GM18517 (cell line): ENCODE results near the gene RBFOX2.
"Not testable (repeated sequence)": the region's sequence is repeated elsewhere in the genome, so short reads cannot be mapped to it uniquely, and the experiment has no call there.

Experiments used
- ATAC-seq: cut with Tn5 transposase; IDR thresholded peaks from one replicate; pipeline ENCODE4 v1.9.1; 2021; ENCODE audit warnings: mild to moderate bottlenecking, moderate library complexity; ENCODE audit not compliant: unreplicated experiment

Gene RBFOX2

GRCh38 chr22:35746946-35747703 is 281.5 kb downstream of the RBFOX2 start:
- no peak for ATAC-seq

DNA sequence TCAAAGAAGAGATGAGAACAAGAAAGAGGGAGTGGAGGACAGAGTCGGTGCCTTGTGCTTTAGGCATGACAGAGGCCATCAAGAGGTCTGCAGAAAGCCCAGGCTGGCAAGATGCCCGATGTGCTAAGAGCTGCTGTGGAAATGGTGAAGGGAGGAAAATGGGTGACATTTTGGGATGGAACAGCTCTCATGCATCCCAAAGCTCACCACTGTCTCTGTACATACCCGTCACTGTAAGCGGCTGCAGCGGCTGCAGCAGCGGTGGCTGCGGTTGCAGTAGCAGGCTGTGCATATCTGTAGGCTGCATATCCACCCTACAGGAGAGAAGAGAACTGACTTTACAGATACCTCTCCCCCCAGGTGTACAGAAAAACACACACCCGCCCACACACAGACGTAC is 282.4 kb downstream of the RBFOX2 start:
- ATAC-seq, result no peak

GRCh38 chr22:35743326-35743860 is 285.2 kb downstream of the RBFOX2 start:
- no peak for ATAC-seq

DNA sequence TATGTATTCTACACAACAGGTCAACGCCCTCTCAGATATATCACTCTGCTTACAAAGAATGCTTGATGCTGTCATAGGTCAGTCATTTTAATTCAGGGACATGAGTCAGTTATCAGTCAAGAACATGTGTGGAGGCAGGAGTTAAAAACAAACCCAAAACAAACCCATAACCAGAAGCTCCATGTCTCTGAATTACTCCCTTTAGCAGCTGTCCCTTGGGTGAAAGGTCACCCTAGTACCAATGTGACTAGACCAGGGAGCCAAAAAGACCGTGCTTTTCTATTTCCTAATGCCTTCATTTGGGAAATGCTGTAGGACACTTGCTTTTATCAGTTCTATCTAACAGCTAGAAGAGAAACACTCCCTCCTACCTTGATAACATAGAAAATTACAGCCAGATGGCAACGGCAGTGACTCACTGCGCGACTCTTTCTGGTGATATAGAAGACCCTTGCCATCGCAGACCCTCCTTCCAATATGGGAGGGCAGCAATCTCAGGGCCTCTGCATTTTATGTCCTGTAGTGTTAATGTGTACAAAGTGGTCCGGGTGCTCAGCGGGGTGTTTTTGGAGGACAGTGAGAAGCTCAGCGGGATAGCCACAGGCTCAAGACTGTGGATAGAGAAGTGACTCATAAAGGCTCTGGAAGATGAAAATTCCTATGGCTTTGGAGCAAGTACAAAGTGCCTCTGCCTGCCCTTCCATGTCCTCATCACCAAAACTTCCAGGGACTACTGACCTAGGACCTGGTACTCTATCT is 286.1 kb downstream of the RBFOX2 start:
- ATAC-seq, result no peak

- ATAC-seq, result no peak
Observed at GRCh38 chr22:35740616-35741015, 288.0 kb downstream of the RBFOX2 start.

- ATAC-seq, result no peak
Observed at GRCh38 chr22:35739931-35740380, 288.7 kb downstream of the RBFOX2 start.

DNA sequence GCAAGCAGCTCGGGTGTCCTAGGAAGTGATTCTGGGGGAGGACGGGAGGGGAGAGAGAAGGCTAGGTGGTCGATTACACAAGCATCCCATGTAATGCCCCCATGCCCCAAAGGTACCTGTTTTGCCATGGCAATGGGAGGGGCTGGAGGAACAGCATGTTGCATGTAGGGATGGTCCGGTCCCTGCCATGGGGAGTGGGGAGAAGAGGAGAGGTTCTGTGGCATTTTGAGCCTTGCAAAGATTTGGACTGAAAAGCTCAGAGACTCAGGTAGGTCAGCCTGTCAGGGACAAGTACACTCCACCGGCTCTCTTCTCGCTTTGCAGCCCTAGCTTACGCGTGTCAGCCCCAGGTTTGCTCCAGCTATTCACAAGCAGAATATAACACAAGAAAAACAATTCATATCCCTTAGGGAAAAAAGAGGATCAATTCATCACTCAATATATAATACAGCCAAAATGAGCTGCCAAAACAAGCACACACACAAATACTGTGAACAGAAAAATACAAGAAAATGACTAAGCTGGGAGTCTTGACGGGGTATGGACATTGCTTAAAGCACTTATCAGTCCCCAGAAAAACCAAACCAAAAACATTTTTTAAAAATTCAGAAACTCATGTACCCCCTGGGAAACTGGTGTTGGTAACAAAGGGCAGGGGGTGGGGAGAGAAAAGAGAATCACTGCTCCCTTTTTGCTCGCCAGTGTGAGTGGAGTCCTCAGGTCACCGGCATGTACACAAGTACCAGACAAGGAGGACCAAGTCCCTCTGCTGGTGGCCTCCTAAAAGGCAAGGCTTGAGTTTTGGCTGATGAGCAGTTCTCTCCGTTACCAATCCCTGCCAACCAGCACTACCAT is 289.3 kb downstream of the RBFOX2 start:
- no peak for ATAC-seq

DNA sequence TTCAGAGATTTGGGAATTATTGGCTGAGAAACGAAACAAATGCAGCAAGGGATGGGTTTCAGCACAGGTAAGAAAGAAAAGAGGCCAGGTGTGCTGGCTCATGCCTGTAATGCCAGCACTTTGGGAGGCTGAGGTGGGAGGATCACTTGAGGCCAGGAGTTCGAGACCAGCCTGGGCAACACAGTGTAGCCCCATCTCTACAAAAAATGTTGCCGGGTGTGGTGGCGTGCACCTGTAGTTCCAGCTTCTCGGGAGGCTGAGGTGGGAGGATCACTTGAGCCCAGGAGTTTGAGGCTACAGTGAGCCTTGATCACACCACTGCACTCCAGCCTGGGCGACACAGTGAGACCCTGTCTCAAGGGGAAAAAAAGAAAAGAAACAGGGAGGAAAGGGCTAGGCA is 290.7 kb downstream of the RBFOX2 start:
- ATAC-seq, result not testable (repeated sequence)

DNA sequence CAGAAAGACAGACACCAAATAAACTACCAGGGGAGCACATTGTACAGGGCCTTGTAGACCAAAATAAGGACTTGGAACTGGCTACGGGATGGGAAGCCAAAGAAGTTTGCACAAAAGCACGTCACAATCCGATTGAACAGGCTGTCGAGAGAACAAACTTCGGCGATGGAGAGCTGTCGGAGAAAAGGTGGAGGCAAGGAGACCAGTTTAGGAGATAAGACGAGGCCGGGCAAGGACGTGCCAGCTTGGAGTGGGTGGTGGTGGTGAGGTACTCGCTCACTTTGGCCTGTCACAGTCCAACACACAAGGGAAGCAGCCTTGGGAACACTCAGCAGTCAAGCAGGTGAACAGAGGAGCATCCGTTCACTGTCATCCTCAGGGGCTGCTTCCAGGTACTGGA is 291.9 kb downstream of the RBFOX2 start:
- ATAC-seq, result no peak

- no peak for ATAC-seq
Observed at GRCh38 chr22:35736166-35736565, 292.5 kb downstream of the RBFOX2 start.

DNA sequence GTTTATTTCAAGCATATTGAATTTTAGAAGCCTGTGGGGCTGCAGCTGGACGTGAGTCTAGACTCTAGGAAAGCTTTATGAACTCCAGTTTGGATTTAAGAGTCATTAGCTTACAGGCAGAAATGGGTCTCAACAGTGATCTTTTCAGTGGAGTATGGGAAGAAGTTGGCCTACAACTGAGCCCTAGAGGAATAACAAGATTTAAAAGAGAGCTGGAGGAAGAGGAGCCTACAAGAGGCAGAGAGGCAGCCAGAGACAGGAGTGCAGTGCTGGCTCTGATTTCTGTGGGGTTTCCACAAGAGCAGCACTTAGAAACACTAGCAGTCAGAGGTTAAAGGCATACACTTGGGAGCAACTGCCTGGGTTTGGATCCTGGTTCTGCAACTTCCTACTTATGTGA is 293.1 kb downstream of the RBFOX2 start:
- no peak for ATAC-seq

DNA sequence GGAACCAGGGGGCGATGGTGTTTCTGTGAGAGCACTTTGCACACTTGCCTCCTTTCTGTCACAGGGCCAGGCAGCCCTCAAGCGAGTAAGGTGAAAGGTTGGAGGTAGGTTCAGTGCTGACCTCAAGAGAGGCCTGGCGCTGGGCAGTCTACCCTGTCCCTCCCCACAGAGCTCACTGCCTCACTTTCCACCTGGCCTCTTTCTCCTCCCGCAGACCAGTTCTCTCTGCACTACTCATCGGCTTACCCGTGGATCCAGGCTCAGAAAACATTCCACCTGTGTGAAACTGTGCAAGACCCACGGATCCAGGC is 294.2 kb downstream of the RBFOX2 start:
- no peak for ATAC-seq

DNA sequence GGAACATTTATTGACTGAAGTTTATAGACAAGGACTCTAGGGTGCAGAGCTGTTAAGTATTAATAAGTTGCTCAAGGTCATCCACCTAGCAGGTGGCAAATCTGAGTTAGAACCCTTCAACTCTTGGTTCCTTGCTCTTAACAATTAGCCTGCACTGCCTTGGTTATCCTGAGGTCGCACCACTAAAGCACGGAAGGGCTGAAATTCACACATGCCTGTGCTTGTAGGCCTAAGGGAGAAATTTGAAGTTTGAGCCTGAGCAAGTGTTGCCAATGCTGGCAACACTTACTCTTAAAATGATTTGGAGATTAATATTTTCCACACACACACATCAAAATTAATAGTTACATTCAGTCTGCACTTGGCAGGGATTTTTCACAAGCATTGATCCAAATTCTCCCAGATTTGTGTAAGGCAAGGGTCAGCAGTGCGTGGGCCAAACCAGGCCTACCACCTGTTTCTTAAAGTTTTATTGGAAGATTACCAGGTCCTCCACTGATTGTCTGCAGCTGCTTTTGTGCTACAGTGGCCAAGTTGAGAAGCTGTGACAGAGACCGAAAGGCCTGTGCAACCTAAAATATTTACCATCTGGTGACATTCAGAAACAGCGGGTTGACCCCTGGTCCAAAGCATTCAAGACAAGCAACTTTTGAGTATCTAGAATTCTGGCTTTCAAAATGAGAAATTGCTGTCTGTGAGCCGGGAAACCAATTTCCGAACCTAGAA is 294.7 kb downstream of the RBFOX2 start:
- no peak for ATAC-seq

GRCh38 chr22:35733036-35733435 is 295.6 kb downstream of the RBFOX2 start:
- ATAC-seq, result no peak

DNA sequence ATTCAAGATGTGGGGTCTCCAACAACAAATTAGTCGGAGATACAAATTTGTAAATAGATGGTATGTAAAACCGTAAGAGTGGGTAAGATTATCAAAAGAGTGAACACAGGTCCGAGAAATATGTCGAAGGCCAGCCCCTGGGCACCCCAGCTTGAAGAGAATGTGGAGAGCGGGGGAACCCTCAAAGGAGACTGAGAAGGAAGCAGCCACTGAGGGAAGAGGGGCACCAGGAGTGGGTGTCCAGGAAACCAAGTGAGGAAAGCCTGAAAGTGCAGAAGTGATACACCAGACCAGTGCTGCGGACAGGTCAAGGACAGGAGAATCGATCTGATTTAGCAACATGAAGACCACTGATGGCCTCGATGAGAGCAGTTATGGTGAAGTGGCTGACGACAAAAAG is 296.5 kb downstream of the RBFOX2 start:
- no peak for ATAC-seq

- no peak for ATAC-seq
Observed at GRCh38 chr22:35731321-35731720, 297.3 kb downstream of the RBFOX2 start.

DNA sequence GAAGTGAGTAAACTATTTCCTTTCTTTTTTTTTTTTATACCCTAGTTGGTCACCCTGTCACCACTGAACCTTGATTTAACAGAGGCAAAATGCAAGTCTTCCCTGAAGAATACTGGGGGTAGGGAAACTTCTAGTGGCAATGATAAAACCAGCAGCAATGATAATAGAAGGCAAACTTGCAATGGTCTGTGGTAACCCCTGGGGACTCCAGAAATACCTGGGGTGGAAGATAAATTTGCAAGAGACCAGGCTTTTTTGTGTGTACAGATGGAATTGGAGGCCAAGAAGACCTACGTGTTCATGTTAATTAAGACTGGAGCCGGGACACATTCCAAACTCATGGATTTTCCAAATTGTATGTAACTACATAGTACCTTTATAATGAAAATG is 299.3 kb downstream of the RBFOX2 start:
- no peak for ATAC-seq

GRCh38 chr22:35728639-35729308 is 299.9 kb downstream of the RBFOX2 start:
- no peak for ATAC-seq

DNA sequence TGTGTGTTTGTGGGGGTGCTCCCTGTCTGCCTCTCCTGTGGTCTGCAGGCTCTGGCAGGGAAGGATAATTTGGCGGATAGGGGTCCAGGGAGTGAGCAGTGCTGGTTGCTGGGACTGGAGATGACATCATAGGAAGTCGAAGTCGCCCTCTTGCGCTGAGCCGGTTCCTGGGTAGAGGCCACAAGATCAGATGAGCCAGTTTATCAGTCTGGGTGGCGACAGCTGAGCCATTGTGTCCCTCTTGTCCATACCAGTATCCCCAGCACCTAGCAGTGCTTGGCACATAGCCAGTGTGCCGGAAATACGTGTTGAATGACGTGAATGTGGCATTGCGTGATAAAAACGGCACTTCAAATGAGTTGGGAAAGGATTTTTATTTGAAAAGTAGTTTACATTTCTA is 301.2 kb downstream of the RBFOX2 start:
- no peak for ATAC-seq

GRCh38 chr22:35726933-35727332 is 301.7 kb downstream of the RBFOX2 start:
- no peak for ATAC-seq
